ENCODE measurements around the gene DHRS4L2.
"Not testable (repeated sequence)": the region's sequence is repeated elsewhere in the genome, so short reads cannot be mapped to it uniquely, and the experiment has no call there.

GRCh38 chr14:23977208-23977607 is 11.5 kb upstream of the DHRS4L2 start:
- TF ChIP-seq CTCF (IDR thresholded peaks at IDR 0.05) = peak in 2 of 3 donors; percentile 14 to 37
- not testable (repeated sequence) for TF ChIP-seq POLR2A, POLR2AphosphoS5 (IDR thresholded peaks at IDR 0.05)
